HCT116 (cell line): ENCODE data around the gene HDGFL3. TPM values are rescaled to one million over a fixed set of nuclear protein-coding genes. Genes with fewer than 3 reads are reported as not detected.

ENCODE experiments used
- ATAC-seq: fragments of 200-7000 bp; cut with Tn5 transposase; 2 replicates; pipeline ENCODE4 v1.9.1; 2020; ENCODE audit warnings: mild to moderate bottlenecking, moderate library complexity
- BruUV-seq: library from RNA; stranded (reverse); fragments of 400-500 nt; replicated peaks from 2 replicates; lab custom pipeline; 2021; lab: Mats Ljungman, UMichigan
- CTCF ChIA-PET: fragments of 300-600 bp; sonication (Branson Sonifier 250); formaldehyde crosslinking; loops from one replicate; lab custom pipeline; 2021; ENCODE audit warnings: antibody characterized with exemption; lab: Charles Lee
- POLR2A ChIA-PET: fragments of 300-600, 350-600 bp; sonication (Branson Sonifier 250); formaldehyde crosslinking; loops from one replicate; lab custom pipeline; 2021; ENCODE audit warnings: antibody characterized with exemption; lab: Charles Lee
- RAD21 ChIA-PET, 2 experiments: fragments of 300-600 bp; sonication (Branson Sonifier 250); formaldehyde crosslinking; loops; one replicate each; lab custom pipeline; 2023; ENCODE audit warnings: low total read pairs in 2 of 2; ENCODE audit not compliant: uncharacterized antibody in 2 of 2, unreplicated experiment in 2 of 2, low non-redundant PET in 1 of 2; lab: Charles Lee
- DNase-seq: peaks from one replicate; pipeline ENCODE4 v3.0.0-alpha.2; 2010; ENCODE audit warnings: low read depth, low spot score
- H2AFZ ChIP-seq: fragments of 200-600 bp; shearing (Covaris generic), sonication (generic); 2 replicates; pipeline ENCODE4 v1.6.1; 2017; ENCODE audit warnings: low read depth, mixed run types, mixed read lengths, antibody characterized with exemption, low read length; ENCODE audit not compliant: poor library complexity, severe bottlenecking
- H3K27ac ChIP-seq: 2 replicates; pipeline ENCODE4 v1.5.1; 2012; ENCODE audit warnings: low read depth, low read length
- H3K27me3 ChIP-seq: fragments of 200-600 bp; sonication (generic); 2 replicates; pipeline ENCODE4 v1.6.1; 2016; ENCODE audit warnings: mixed run types, low read length, mixed read lengths; ENCODE audit not compliant: insufficient read depth
- H3K36me3 ChIP-seq, 2 experiments: fragments of 200-500 bp in 1 of 2; fragments of 200-600 bp in 1 of 2; sonication (Bioruptor generic) in 1 of 2; sonication (generic) in 1 of 2; 2 replicates each; pipeline versions ENCODE4 v1.5.1 to v1.6.1; 2014 to 2016; ENCODE audit warnings: low read length in 2 of 2, inconsistent platforms in 1 of 2, mixed read lengths in 1 of 2, mixed run types in 1 of 2; ENCODE audit not compliant: insufficient read depth in 2 of 2, control insufficient read depth in 1 of 2
- H3K4me1 ChIP-seq, 2 experiments: fragments of 200-600 bp in 1 of 2; sonication (generic) in 1 of 2; 2 replicates each; pipeline versions ENCODE4 v1.5.1 to v1.6.1; 2012 to 2017; ENCODE audit warnings: low read length in 2 of 2, inconsistent platforms in 1 of 2, mild to moderate bottlenecking in 1 of 2, mixed read lengths in 1 of 2, mixed run types in 1 of 2, moderate library complexity in 1 of 2; ENCODE audit not compliant: insufficient read depth in 2 of 2, control insufficient read depth in 1 of 2
- H3K4me2 ChIP-seq: fragments of 200-600 bp; sonication (generic); 2 replicates; pipeline ENCODE4 v1.6.1; 2017; ENCODE audit warnings: mixed run types, low read length, mixed read lengths
- H3K4me3 ChIP-seq, 2 experiments: fragments of 200-600 bp in 1 of 2; sonication (generic) in 1 of 2; replicated peaks in 1 of 2; 2 replicates each; pipeline ENCODE4 v1.5.1; 2011 to 2016; ENCODE audit warnings: low read length in 2 of 2, control low read depth in 1 of 2, low read depth in 1 of 2, mild to moderate bottlenecking in 1 of 2, mixed read lengths in 1 of 2, mixed run types in 1 of 2
- H3K79me2 ChIP-seq: fragments of 200-600 bp; sonication (generic); 2 replicates; pipeline ENCODE4 v1.6.1; 2017; ENCODE audit warnings: mild to moderate bottlenecking, mixed run types, low read length, moderate library complexity, mixed read lengths; ENCODE audit not compliant: insufficient read depth
- H3K9ac ChIP-seq: fragments of 200-600 bp; sonication (generic); 2 replicates; pipeline ENCODE4 v1.6.1; 2016; ENCODE audit warnings: low read length, mixed read lengths
- H3K9me2 ChIP-seq: fragments of 200-600 bp; sonication (generic), shearing (Covaris generic); 2 replicates; pipeline ENCODE4 v1.6.1; 2017; ENCODE audit warnings: mixed run types, mild to moderate bottlenecking, moderate library complexity; ENCODE audit not compliant: insufficient read depth
- H3K9me3 ChIP-seq, 2 experiments: fragments of 200-500 bp in 1 of 2; fragments of 200-600 bp in 1 of 2; sonication (Bioruptor generic) in 1 of 2; sonication (generic) in 1 of 2; 2 replicates each; pipeline ENCODE4 v1.6.1; 2014 to 2017; ENCODE audit warnings: low read length in 2 of 2, mixed read lengths in 2 of 2, inconsistent platforms in 1 of 2, low read depth in 1 of 2, mild to moderate bottlenecking in 1 of 2, mixed run types in 1 of 2, moderate library complexity in 1 of 2; ENCODE audit not compliant: control insufficient read depth in 1 of 2, insufficient read depth in 1 of 2
- H4K20me1 ChIP-seq: fragments of 200-600 bp; sonication (generic), shearing (Covaris generic); 2 replicates; pipeline ENCODE4 v1.6.1; 2017; ENCODE audit warnings: mixed run types, mild to moderate bottlenecking, moderate library complexity; ENCODE audit not compliant: insufficient read depth
- ATF3 ChIP-seq: IDR thresholded peaks from 2 replicates; pipeline ENCODE4 v1.6.1; 2012
- CTCF ChIP-seq, 3 experiments: fragments of 200-600 bp in 1 of 3; sonication (generic) in 1 of 3; IDR thresholded peaks in 2 of 3; conservative IDR thresholded peaks in 1 of 3; 2 replicates each; pipeline ENCODE4 v1.5.1; 2012 to 2017; ENCODE audit warnings: low read depth in 2 of 3, low read length in 2 of 3, antibody characterized with exemption in 1 of 3, borderline replicate concordance in 1 of 3, control low read depth in 1 of 3, mild to moderate bottlenecking in 1 of 3, mixed read lengths in 1 of 3, mixed run types in 1 of 3, moderate library complexity in 1 of 3; ENCODE audit not compliant: insufficient read depth in 1 of 3
- EGR1 ChIP-seq: IDR thresholded peaks from 2 replicates; pipeline ENCODE4 v1.6.1; 2012; ENCODE audit warnings: low read depth
- EZH2phosphoT487 ChIP-seq: fragments of 200-600 bp; IDR thresholded peaks from 2 replicates; pipeline ENCODE4 v1.6.1; 2018; ENCODE audit warnings: antibody characterized with exemption, borderline replicate concordance
- FOSL1 ChIP-seq: IDR thresholded peaks from 2 replicates; pipeline ENCODE4 v1.6.1; 2012; ENCODE audit warnings: low read depth
- JUND ChIP-seq: IDR thresholded peaks from 2 replicates; pipeline ENCODE4 v1.6.1; 2012
- POLR2A ChIP-seq: IDR thresholded peaks from 2 replicates; pipeline ENCODE4 v1.7.0; 2011; ENCODE audit warnings: borderline replicate concordance; ENCODE audit not compliant: insufficient read depth, insufficient read length; ENCODE audit errors: extremely low read depth
- POLR2AphosphoS5 ChIP-seq: IDR thresholded peaks from 2 replicates; pipeline ENCODE4 v1.6.1; 2011; ENCODE audit warnings: mild to moderate bottlenecking, low read depth, low read length, moderate library complexity
- RAD21 ChIP-seq: IDR thresholded peaks from 2 replicates; pipeline ENCODE4 v1.6.1; 2012; ENCODE audit warnings: low read depth, mild to moderate bottlenecking
- SIN3A ChIP-seq: IDR thresholded peaks from 2 replicates; pipeline ENCODE4 v1.6.1; 2012; ENCODE audit warnings: low read depth
- SP1 ChIP-seq: IDR thresholded peaks from 2 replicates; pipeline ENCODE4 v1.6.1; 2012; ENCODE audit warnings: low read depth
- SRF ChIP-seq: IDR thresholded peaks from 2 replicates; pipeline ENCODE4 v1.6.1; 2012; ENCODE audit warnings: low read depth
- TCF7L2 ChIP-seq: IDR thresholded peaks from 2 replicates; pipeline ENCODE4 v1.7.0; 2011; ENCODE audit warnings: borderline replicate concordance, inconsistent platforms; ENCODE audit not compliant: insufficient read depth, insufficient read length; ENCODE audit errors: extremely low read depth
- YY1 ChIP-seq: IDR thresholded peaks from 2 replicates; pipeline ENCODE4 v1.6.1; 2011; ENCODE audit warnings: low read length, low read depth, moderate library complexity, mild to moderate bottlenecking; ENCODE audit not compliant: insufficient replicate concordance; ENCODE audit errors: extremely low read depth
- ZBTB33 ChIP-seq: IDR thresholded peaks from 2 replicates; pipeline ENCODE4 v1.6.1; 2011; ENCODE audit warnings: mild to moderate bottlenecking, low read length, moderate library complexity; ENCODE audit not compliant: insufficient replicate concordance; ENCODE audit errors: extremely low read depth
- ZFX ChIP-seq: fragments of 450-650 bp; IDR thresholded peaks from 2 replicates; pipeline ENCODE4 v1.6.1; 2017
- ZNF274 ChIP-seq: fragments of 200-500 bp; sonication (Bioruptor generic); IDR thresholded peaks from 2 replicates; pipeline ENCODE4 v1.6.1; 2014; ENCODE audit warnings: mild to moderate bottlenecking, low read depth, low read length, inconsistent platforms
- intact Hi-C: fragments of 100-400 bp; cut with micrococcal nuclease; formaldehyde crosslinking; loops from 2 replicates; pipeline ENCODE4 v1.10.0; 2022
- total RNA-seq: library from RNA; stranded (reverse); gene quantifications from one replicate; pipeline ENCODE4 v1.2.1, GENCODE V29; 2021; ENCODE audit not compliant: unreplicated experiment

HDGFL3 gene
- total RNA-seq, 1 experiment from 2014 or later = 0.64 TPM

GRCh38 chr15:83132861-83133523 lies 74.6 kb downstream of the HDGFL3 start:
- H2AFZ ChIP-seq = no peak overlapping the region
- no peak overlapping the region for H3K9ac ChIP-seq
- no peak overlapping the region for H3K27ac ChIP-seq
- no peak for ATAC-seq
- H3K4me3 ChIP-seq = no peak overlapping the region
- intact Hi-C loops = no loop called here
- no peak for TF ChIP-seq RAD21
- TF ChIP-seq POLR2AphosphoS5 = no peak
- no peak for TF ChIP-seq FOSL1
- TF ChIP-seq TCF7L2 = no peak
- TF ChIP-seq ATF3 = no peak
- no peaks in the 10 kb centered on the region for H3K9me3 ChIP-seq
- DNase-seq = no peak
- H4K20me1 ChIP-seq = no peaks in the 10 kb centered on the region
- H3K36me3 ChIP-seq = no peaks in the 10 kb centered on the region
- BruUV-seq = no TSS peak
- H3K9me2 ChIP-seq = no peaks in the 10 kb centered on the region
- no peak overlapping the region for H3K4me2 ChIP-seq
- ChIA-PET RAD21 (no interaction called here), POLR2A (no interaction called here), CTCF (interaction anchor here (0.9 kb wide), 1 partner anchor 122 kb away, joined by 3 read pairs; the partner anchor contains the start of gene C15orf40)
- no peaks in the 10 kb centered on the region for H3K4me1 ChIP-seq
- no peaks in the 10 kb centered on the region for H3K27me3 ChIP-seq
- no peaks in the 10 kb centered on the region for H3K79me2 ChIP-seq

GRCh38 chr15:83129791-83130190 lies 77.8 kb downstream of the HDGFL3 start:
- intact Hi-C loops = no loop called here
- H3K9me3 ChIP-seq = no peaks in the 10 kb centered on the region
- no peaks in the 10 kb centered on the region for H3K4me1 ChIP-seq
- POLR2A ChIA-PET = no interaction called here
- no TSS peak for BruUV-seq
- H2AFZ ChIP-seq = no peak overlapping the region
- H3K9me2 ChIP-seq = no peaks in the 10 kb centered on the region
- no peak overlapping the region for H3K4me2 ChIP-seq
- H3K4me3 ChIP-seq = no peak overlapping the region
- no peak overlapping the region for H3K27ac ChIP-seq
- no peaks in the 10 kb centered on the region for H3K36me3 ChIP-seq
- no peak overlapping the region for H3K9ac ChIP-seq
- no peaks in the 10 kb centered on the region for H3K27me3 ChIP-seq
- H4K20me1 ChIP-seq = no peaks in the 10 kb centered on the region
- ATAC-seq (no peak), DNase-seq (no peak)
- H3K79me2 ChIP-seq = no peaks in the 10 kb centered on the region
- CTCF ChIA-PET = no interaction called here
- RAD21 ChIA-PET = no interaction called here
- no peak for TF ChIP-seq YY1
- TF ChIP-seq SRF = no peak
- no peak for TF ChIP-seq SIN3A
- no peak for TF ChIP-seq EZH2phosphoT487
- TF ChIP-seq POLR2A = no peak
- no peak for TF ChIP-seq JUND
- no peak for TF ChIP-seq FOSL1
- no peak for TF ChIP-seq ZNF274
- no peak for TF ChIP-seq TCF7L2
- no peak for TF ChIP-seq EGR1
- TF ChIP-seq POLR2AphosphoS5 = no peak
- TF ChIP-seq ZFX = no peak
- TF ChIP-seq ZBTB33 = no peak
- no peak for TF ChIP-seq SP1
- TF ChIP-seq CTCF (IDR thresholded peaks at IDR 0.05 in 2 of 3, conservative IDR thresholded peaks at IDR 0.05 in 1 of 3; ENCODE audit: borderline replicate concordance in 1 of 3, insufficient read depth in 1 of 3, low read depth in 2 of 3, low read length in 2 of 3) = no peak
